HFFc6 (cell line): ENCODE results near the gene AP2B1. TPM values are rescaled to one million over a fixed set of nuclear protein-coding genes. Genes with fewer than 3 reads are reported as not detected.

Experiments used
- DNase-seq: peaks from one replicate; pipeline ENCODE4 v3.0.0-alpha.2; 2018
- H3K27ac Mint-ChIP-seq: 2 replicates; pipeline ENCODE4 v1.8.0; 2020; ENCODE audit warnings: mild to moderate bottlenecking, mixed read lengths
- H3K27me3 Mint-ChIP-seq: 2 replicates; pipeline ENCODE4 v1.8.0; 2021; ENCODE audit warnings: mild to moderate bottlenecking, moderate library complexity, mixed read lengths; ENCODE audit not compliant: insufficient read depth
- H3K36me3 Mint-ChIP-seq: 2 replicates; pipeline ENCODE4 v1.8.0; 2021; ENCODE audit warnings: low read depth, mixed read lengths
- H3K4me1 Mint-ChIP-seq: 2 replicates; pipeline ENCODE4 v1.8.0; 2020; ENCODE audit warnings: low read depth, mixed read lengths
- H3K4me3 Mint-ChIP-seq: 2 replicates; pipeline ENCODE4 v1.8.0; 2020; ENCODE audit warnings: mild to moderate bottlenecking, moderate library complexity, mixed read lengths
- H3K9me3 Mint-ChIP-seq: 2 replicates; pipeline ENCODE4 v1.8.0; 2020; ENCODE audit warnings: mild to moderate bottlenecking, mixed read lengths
- total RNA-seq, 6 experiments: library from RNA; stranded (reverse); fragmentation: NEBNext Ultra II Directional; extraction: Animal tissue kit (Norgen Biotek cat#: 25700); gene quantifications; 2 replicates in 1 of 6; 3 replicates in 5 of 6; pipeline ENCODE4 v1.2.3, GENCODE V29; 2021
- TF ChIP-seq, protein P1 (sequence below): fragments of 200-600 bp; sonication (generic); IDR thresholded peaks from 2 replicates; pipeline ENCODE4 v1.5.0; 2021; ENCODE audit warnings: antibody characterized with exemption, mild to moderate bottlenecking

AP2B1 gene
- total RNA-seq, 6 experiments from 2014 or later, result 168 to 196 (median 182) TPM

- H3K4me3 Mint-ChIP-seq, result no peak overlapping the region
- H3K4me1 Mint-ChIP-seq, result peaks cover 14% of the 10 kb centered on the region
- H3K36me3 Mint-ChIP-seq, result no peaks in the 10 kb centered on the region
- H3K27me3 Mint-ChIP-seq, result peaks cover 29% of the 10 kb centered on the region
- TF ChIP-seq, protein P1, sequence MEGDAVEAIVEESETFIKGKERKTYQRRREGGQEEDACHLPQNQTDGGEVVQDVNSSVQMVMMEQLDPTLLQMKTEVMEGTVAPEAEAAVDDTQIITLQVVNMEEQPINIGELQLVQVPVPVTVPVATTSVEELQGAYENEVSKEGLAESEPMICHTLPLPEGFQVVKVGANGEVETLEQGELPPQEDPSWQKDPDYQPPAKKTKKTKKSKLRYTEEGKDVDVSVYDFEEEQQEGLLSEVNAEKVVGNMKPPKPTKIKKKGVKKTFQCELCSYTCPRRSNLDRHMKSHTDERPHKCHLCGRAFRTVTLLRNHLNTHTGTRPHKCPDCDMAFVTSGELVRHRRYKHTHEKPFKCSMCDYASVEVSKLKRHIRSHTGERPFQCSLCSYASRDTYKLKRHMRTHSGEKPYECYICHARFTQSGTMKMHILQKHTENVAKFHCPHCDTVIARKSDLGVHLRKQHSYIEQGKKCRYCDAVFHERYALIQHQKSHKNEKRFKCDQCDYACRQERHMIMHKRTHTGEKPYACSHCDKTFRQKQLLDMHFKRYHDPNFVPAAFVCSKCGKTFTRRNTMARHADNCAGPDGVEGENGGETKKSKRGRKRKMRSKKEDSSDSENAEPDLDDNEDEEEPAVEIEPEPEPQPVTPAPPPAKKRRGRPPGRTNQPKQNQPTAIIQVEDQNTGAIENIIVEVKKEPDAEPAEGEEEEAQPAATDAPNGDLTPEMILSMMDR, result no peak
- H3K9me3 Mint-ChIP-seq, result no peaks in the 10 kb centered on the region
- no peak overlapping the region for H3K27ac Mint-ChIP-seq
- no peak for DNase-seq
Observed at GRCh38 chr17:35752471-35752870, 165.3 kb downstream of the AP2B1 start.

- no peak for DNase-seq
- no peaks in the 10 kb centered on the region for H3K9me3 Mint-ChIP-seq
- peaks cover 12% of the 10 kb centered on the region for H3K4me1 Mint-ChIP-seq
- TF ChIP-seq, protein P1, result no peak
- no peak within 1 kb of the TSS for H3K4me3 Mint-ChIP-seq
- no peaks in the 10 kb centered on the region for H3K36me3 Mint-ChIP-seq
- H3K27ac Mint-ChIP-seq, result no peak within 1 kb of the TSS
- peaks cover 30% of the 10 kb centered on the region for H3K27me3 Mint-ChIP-seq
Observed at GRCh38 chr17:35752945-35753764, 166.0 kb downstream of the AP2B1 start, which contains the start of gene GAS2L2. TSS of gene GAS2L2 (minus strand) at chr17:35753239. CDS start at chr17:35752850, 389 bp downstream.

DNA sequence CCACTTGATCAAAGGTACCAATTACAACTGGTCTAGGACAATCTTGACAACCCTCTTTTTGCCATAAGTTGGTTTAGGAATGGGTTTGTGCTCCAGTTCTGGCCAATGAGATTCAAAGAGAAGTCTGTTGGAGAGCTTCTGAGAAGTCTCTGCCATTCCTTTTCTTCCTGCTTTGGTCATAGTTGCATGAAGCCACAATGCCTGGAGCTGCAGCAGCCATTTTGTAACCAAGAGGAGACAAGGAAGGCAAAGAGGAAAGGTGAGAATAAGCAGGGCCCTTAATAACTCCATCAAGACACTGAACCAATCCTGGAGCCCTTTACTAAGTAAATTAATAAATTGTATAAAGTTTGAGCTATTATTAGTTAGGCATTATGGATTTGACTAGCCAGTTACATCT, 170.1 kb downstream of the AP2B1 start:
- Mint-ChIP-seq H3K27ac (no peak overlapping the region), H3K4me1 (no peaks in the 10 kb centered on the region), H3K27me3 (peaks cover 36% of the 10 kb centered on the region), H3K36me3 (no peaks in the 10 kb centered on the region), H3K9me3 (no peaks in the 10 kb centered on the region), H3K4me3 (no peak overlapping the region)
- DNase-seq, result no peak
- TF ChIP-seq, protein P1, result no peak

- Mint-ChIP-seq H3K36me3 (no peaks in the 10 kb centered on the region), H3K27me3 (peaks cover 37% of the 10 kb centered on the region), H3K27ac (no peak within 1 kb of the TSS), H3K4me1 (peaks cover 10% of the 10 kb centered on the region), H3K9me3 (no peaks in the 10 kb centered on the region), H3K4me3 (no peak within 1 kb of the TSS)
- DNase-seq, result no peak
- TF ChIP-seq, protein P1, result no peak
Observed at GRCh38 chr17:35760587-35760986, 173.5 kb downstream of the AP2B1 start, which contains the start of gene C17orf50. TSS of gene C17orf50 (plus strand) at chr17:35760887. CDS start at chr17:35760942, 55 bp downstream.

- no peak overlapping the region for H3K27ac Mint-ChIP-seq
- no peaks in the 10 kb centered on the region for H3K36me3 Mint-ChIP-seq
- DNase-seq, result no peak
- H3K4me3 Mint-ChIP-seq, result no peak overlapping the region
- H3K9me3 Mint-ChIP-seq, result no peaks in the 10 kb centered on the region
- peaks cover 10% of the 10 kb centered on the region for H3K4me1 Mint-ChIP-seq
- TF ChIP-seq, protein P1, result no peak
- H3K27me3 Mint-ChIP-seq, result peaks cover 36% of the 10 kb centered on the region
Observed at GRCh38 chr17:35761601-35762000, 174.5 kb downstream of the AP2B1 start.
